PC-3 (cell line): ENCODE data around the gene TMEM200C. TPM values are rescaled to one million over a fixed set of nuclear protein-coding genes. Genes with fewer than 3 reads are reported as not detected.

ENCODE experiments used
- ATAC-seq: fragments of 200-7000 bp; cut with Tn5 transposase; 2 replicates; pipeline ENCODE4 v1.9.1; 2020; ENCODE audit warnings: mild to moderate bottlenecking, moderate library complexity
- BruUV-seq: library from RNA; stranded (reverse); fragments of 400-500 nt; replicated peaks from 2 replicates; lab custom pipeline; 2021; lab: Mats Ljungman, UMichigan
- CTCF ChIA-PET: fragments of 300-600 bp; sonication (Branson Sonifier 250); formaldehyde crosslinking; loops from one replicate; lab custom pipeline; 2022; ENCODE audit warnings: antibody characterized with exemption; lab: Charles Lee
- POLR2A ChIA-PET: fragments of 300-600 bp; sonication (Branson Sonifier 250); formaldehyde crosslinking; loops from one replicate; lab custom pipeline; 2022; ENCODE audit warnings: antibody characterized with exemption; ENCODE audit not compliant: unreplicated experiment; lab: Charles Lee
- DNase-seq: peaks from one replicate; pipeline ENCODE4 v3.0.0-alpha.2; 2015
- H2AFZ ChIP-seq: fragments of 300-600 bp; sonication (generic); 2 replicates; pipeline ENCODE4 v1.6.0; 2016; ENCODE audit warnings: antibody characterized with exemption, low read length
- H3F3A ChIP-seq: fragments of 300-600 bp; sonication (generic); one replicate; pipeline ENCODE4 v1.6.0; 2017; ENCODE audit warnings: antibody characterized with exemption, low read length, control low read depth, mild to moderate bottlenecking; ENCODE audit not compliant: unreplicated experiment
- H3K27ac ChIP-seq: fragments of 300-600 bp; sonication (generic); 2 replicates; pipeline ENCODE4 v1.5.1; 2016; ENCODE audit warnings: mild to moderate bottlenecking, low read length
- H3K27me3 ChIP-seq: fragments of 300-600 bp; sonication (generic); 2 replicates; pipeline ENCODE4 v1.6.1; 2016; ENCODE audit warnings: low read length, mixed read lengths
- H3K36me3 ChIP-seq: fragments of 300-600 bp; sonication (generic); 2 replicates; pipeline ENCODE4 v1.6.1; 2016; ENCODE audit warnings: low read depth, mixed run types, low read length, mixed read lengths
- H3K4me1 ChIP-seq: fragments of 300-600 bp; sonication (generic); 2 replicates; pipeline ENCODE4 v1.5.1; 2016; ENCODE audit warnings: low read length; ENCODE audit not compliant: insufficient read depth
- H3K4me2 ChIP-seq: fragments of 300-600 bp; sonication (generic); 2 replicates; pipeline ENCODE4 v1.6.0; 2016; ENCODE audit warnings: low read length
- H3K4me3 ChIP-seq: fragments of 300-600 bp; sonication (generic); 2 replicates; pipeline ENCODE4 v1.5.1; 2016; ENCODE audit warnings: mild to moderate bottlenecking, low read length, mixed read lengths
- H3K79me2 ChIP-seq: fragments of 300-600 bp; sonication (generic); 2 replicates; pipeline ENCODE4 v1.6.1; 2017; ENCODE audit warnings: low read length, mixed read lengths
- H3K9ac ChIP-seq: fragments of 300-600 bp; sonication (generic); 2 replicates; pipeline ENCODE4 v1.6.0; 2016; ENCODE audit warnings: mild to moderate bottlenecking, low read length
- H3K9me2 ChIP-seq: fragments of 300-600 bp; sonication (generic); replicated peaks from 2 replicates; pipeline ENCODE4 v1.6.1; 2016; ENCODE audit warnings: mixed run types, low read length, mixed read lengths
- H3K9me3 ChIP-seq: fragments of 300-600 bp; sonication (generic); 2 replicates; pipeline ENCODE4 v1.6.1; 2016; ENCODE audit warnings: low read length, mixed read lengths
- H4K20me1 ChIP-seq: fragments of 300-600 bp; sonication (generic); 2 replicates; pipeline ENCODE4 v1.6.1; 2016; ENCODE audit warnings: low read length, mixed read lengths
- CTCF ChIP-seq: fragments of 300-600 bp; sonication (generic); conservative IDR thresholded peaks from 2 replicates; pipeline ENCODE4 v1.5.1; 2017; ENCODE audit warnings: antibody characterized with exemption, low read depth, mild to moderate bottlenecking, low read length
- EZH2 ChIP-seq: fragments of 300-600 bp; sonication (generic); IDR thresholded peaks from one replicate; pipeline ENCODE4 v1.6.1; 2017; ENCODE audit warnings: antibody characterized with exemption, mild to moderate bottlenecking, low read length; ENCODE audit not compliant: unreplicated experiment
- EZH2phosphoT487 ChIP-seq: fragments of 300-600 bp; sonication (generic); IDR thresholded peaks from 2 replicates; pipeline ENCODE4 v1.6.1; 2018; ENCODE audit warnings: mild to moderate bottlenecking, antibody characterized with exemption, low read length, borderline replicate concordance
- intact Hi-C: fragments of 100-400 bp; cut with micrococcal nuclease; formaldehyde crosslinking; loops from 2 replicates; pipeline ENCODE4 v1.9.0; 2023
- total RNA-seq: library from RNA; depleted of rRNA; stranded (reverse); fragments of >200 nt; gene quantifications from 2 replicates; pipeline ENCODE4 v1.2.3, GENCODE V29; 2014

TMEM200C gene
- total RNA-seq, 1 experiment from 2014 or later = 6.5 TPM

GRCh38 chr18:5912566-5912965 is 17.2 kb upstream of the TMEM200C start:
- no TSS peak for BruUV-seq
- ChIA-PET CTCF (no interaction called here), POLR2A (no interaction called here)
- TF ChIP-seq EZH2 = no peak
- no peak overlapping the region for H3K4me3 ChIP-seq
- no peaks in the 10 kb centered on the region for H3K4me1 ChIP-seq
- H4K20me1 ChIP-seq = no peaks in the 10 kb centered on the region
- no peak overlapping the region for H3K9ac ChIP-seq
- no peak overlapping the region for H3K27ac ChIP-seq
- H3K9me2 ChIP-seq = no peaks in the 10 kb centered on the region
- intact Hi-C loops = no loop called here
- H3K79me2 ChIP-seq = no peaks in the 10 kb centered on the region
- H2AFZ ChIP-seq = no peak overlapping the region
- DNase-seq = no peak
- no peaks in the 10 kb centered on the region for H3K27me3 ChIP-seq
- no peaks in the 10 kb centered on the region for H3F3A ChIP-seq
- no peak for ATAC-seq
- no peaks in the 10 kb centered on the region for H3K9me3 ChIP-seq
- H3K4me2 ChIP-seq = no peak overlapping the region
- no peaks in the 10 kb centered on the region for H3K36me3 ChIP-seq

GRCh38 chr18:5909125-5909524 is 13.8 kb upstream of the TMEM200C start:
- DNase-seq (no peak), ATAC-seq (no peak)
- H2AFZ ChIP-seq = no peak overlapping the region
- no peaks in the 10 kb centered on the region for H3K27me3 ChIP-seq
- H3K4me2 ChIP-seq = no peak overlapping the region
- no peaks in the 10 kb centered on the region for H3K4me1 ChIP-seq
- no peaks in the 10 kb centered on the region for H4K20me1 ChIP-seq
- TF ChIP-seq CTCF (no peak), EZH2phosphoT487 (no peak), EZH2 (no peak)
- intact Hi-C loops = no loop called here
- H3K4me3 ChIP-seq = no peak overlapping the region
- ChIA-PET CTCF (no interaction called here), POLR2A (no interaction called here)
- H3K9me3 ChIP-seq = no peaks in the 10 kb centered on the region
- no peak overlapping the region for H3K27ac ChIP-seq
- no peak overlapping the region for H3K9ac ChIP-seq
- no TSS peak for BruUV-seq
- H3K36me3 ChIP-seq = no peaks in the 10 kb centered on the region
- H3K79me2 ChIP-seq = no peaks in the 10 kb centered on the region
- H3K9me2 ChIP-seq = no peaks in the 10 kb centered on the region
- no peaks in the 10 kb centered on the region for H3F3A ChIP-seq

- H3K4me2 ChIP-seq = no peak overlapping the region
- H3K4me3 ChIP-seq = no peak overlapping the region
- H3K79me2 ChIP-seq = no peaks in the 10 kb centered on the region
- H3K4me1 ChIP-seq = peaks cover 19% of the 10 kb centered on the region
- ATAC-seq (no peak), DNase-seq (no peak)
- no peaks in the 10 kb centered on the region for H3F3A ChIP-seq
- H3K9me2 ChIP-seq = no peaks in the 10 kb centered on the region
- ChIA-PET CTCF (no interaction called here), POLR2A (no interaction called here)
- no peaks in the 10 kb centered on the region for H3K9me3 ChIP-seq
- H3K27ac ChIP-seq = no peak overlapping the region
- 0 out of 2 replicates have a peak, but pooled peaks cover 2% of the 10 kb centered on the region for H3K27me3 ChIP-seq
- intact Hi-C loops = loop anchor here (5.0 kb wide), 1 partner anchor 154 kb away; no protein-coding TSS in a partner anchor
- H3K36me3 ChIP-seq = no peaks in the 10 kb centered on the region
- BruUV-seq = no TSS peak
- TF ChIP-seq CTCF = no peak
- no peak for TF ChIP-seq EZH2
- no peak for TF ChIP-seq EZH2phosphoT487
- H3K9ac ChIP-seq = no peak overlapping the region
- no peaks in the 10 kb centered on the region for H4K20me1 ChIP-seq
- H2AFZ ChIP-seq = no peak overlapping the region
Measured at GRCh38 chr18:5903386-5903785, 8.1 kb upstream of the TMEM200C start.
